Stimulated activated naive CD4-positive, alpha-beta T cell treated with Interleukin-2 at 50 U/mL for 16 hours (primary cell): ENCODE data around the gene RAPGEF4.

Experiments
- DNase-seq: peaks from one replicate; lab custom pipeline; 2025; lab: John Stamatoyannopoulos, UW

The RAPGEF4 gene

GRCh38 chr2:173095356-173095755 lies 359.7 kb downstream of the RAPGEF4 start:
- DNase-seq, result no peak

DNA sequence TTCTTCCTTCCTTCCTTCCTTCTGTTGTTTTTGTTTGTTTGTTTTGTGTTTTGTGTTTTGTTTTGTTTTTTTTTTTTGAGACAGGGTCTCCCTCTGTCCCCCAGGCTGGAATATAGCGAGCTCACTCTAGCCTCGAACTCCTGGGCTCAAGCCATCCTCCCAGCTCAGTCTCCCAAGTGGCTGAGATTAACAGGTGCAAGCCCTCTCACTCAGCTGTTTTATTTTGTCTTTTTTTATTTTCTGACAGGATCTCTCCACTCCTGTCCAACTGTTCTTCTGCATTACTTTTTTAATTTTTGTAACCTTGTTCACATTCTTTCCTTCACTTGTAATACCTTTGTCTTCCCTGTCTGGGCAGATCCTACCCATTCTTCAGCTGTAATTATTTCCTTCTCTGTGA lies 363.6 kb downstream of the RAPGEF4 start:
- DNase-seq, result no peak

DNA sequence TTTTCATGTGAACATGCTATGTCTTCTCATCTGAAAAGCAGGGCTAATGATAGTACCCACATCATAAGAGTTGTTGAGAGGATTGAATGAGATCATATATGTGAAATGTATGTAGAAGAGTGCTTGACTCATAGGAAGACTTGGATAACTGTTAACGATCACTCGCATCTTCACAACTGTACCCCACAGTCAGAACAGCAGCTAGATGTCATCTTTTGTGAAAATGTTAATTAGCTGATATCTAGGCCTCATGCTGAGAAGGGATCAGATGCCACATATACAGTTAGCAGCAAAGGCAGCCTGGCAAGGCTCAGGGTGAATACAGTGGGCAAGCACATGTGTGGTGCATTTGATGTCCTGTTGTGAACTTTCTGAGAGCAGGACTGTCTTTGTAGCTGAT lies 364.2 kb downstream of the RAPGEF4 start:
- no peak for DNase-seq

DNA sequence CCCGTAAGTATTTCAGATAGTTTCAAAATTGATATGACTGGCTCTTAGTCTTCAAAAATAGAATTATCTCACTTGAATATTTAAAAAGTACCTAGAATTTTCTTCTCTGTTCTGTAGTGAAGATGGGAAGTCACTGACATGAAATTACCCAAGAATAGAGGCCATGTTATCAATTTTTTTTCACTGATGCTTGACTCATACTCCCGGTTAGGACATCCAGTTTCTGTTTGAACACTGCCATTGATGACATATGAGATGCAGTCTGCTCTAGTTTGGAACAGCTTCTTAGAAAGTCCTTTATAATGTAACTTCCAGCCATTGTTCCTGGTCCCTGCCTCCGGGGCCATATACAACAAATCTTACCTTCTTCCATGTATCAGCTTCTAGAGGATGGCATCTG lies 366.0 kb downstream of the RAPGEF4 start:
- DNase-seq, result no peak
